DOHH2 (cell line): ENCODE measurements around the gene ACCSL.

Experiments used
- CTCF ChIP-seq: fragments of 200-600 bp; sonication (generic); IDR thresholded peaks from one replicate; pipeline ENCODE4 v1.5.1; 2014; ENCODE audit warnings: antibody characterized with exemption, mild to moderate bottlenecking, low read depth, low read length; ENCODE audit not compliant: poor library complexity, severe bottlenecking
- EZH2phosphoT487 ChIP-seq: fragments of 200-600 bp; sonication (generic); IDR thresholded peaks from 2 replicates; pipeline ENCODE4 v1.6.1; 2017; ENCODE audit warnings: borderline replicate concordance, mild to moderate bottlenecking, antibody characterized with exemption, low read length, moderate library complexity, mixed read lengths

GRCh38 chr11:44005956-44006355 lies 41.8 kb upstream of the ACCSL start:
- TF ChIP-seq CTCF (no peak), EZH2phosphoT487 (no peak)
